Lower lobe of right lung (tissue), 2 donors: ENCODE results near the gene SYAP1. TPM values are rescaled to one million over a fixed set of nuclear protein-coding genes. Genes with fewer than 3 reads are reported as not detected.
"Not testable (repeated sequence)": the region's sequence is repeated elsewhere in the genome, so short reads cannot be mapped to it uniquely, and the experiment has no call there.

ENCODE experiments used
- ATAC-seq, 2 donors: fragments of 200-7000 bp; cut with Tn5 transposase; one replicate each; pipeline ENCODE4 v1.9.1; 2020 to 2022; ENCODE audit warnings: mild to moderate bottlenecking in 2 of 2, moderate library complexity in 2 of 2
- DNase-seq: peaks from one replicate; pipeline ENCODE4 v3.0.0-alpha.2; 2020
- H3K27ac ChIP-seq: fragments of 200-600 bp; one replicate; pipeline ENCODE4 v1.8.0; 2022
- H3K27me3 ChIP-seq: fragments of 200-600 bp; one replicate; pipeline ENCODE4 v1.8.0; 2022; ENCODE audit warnings: low read depth
- H3K36me3 ChIP-seq: fragments of 200-600 bp; one replicate; pipeline ENCODE4 v1.8.0; 2022; ENCODE audit warnings: mild to moderate bottlenecking
- H3K4me1 ChIP-seq: fragments of 200-600 bp; one replicate; pipeline ENCODE4 v1.8.0; 2022
- H3K4me3 ChIP-seq: fragments of 200-600 bp; one replicate; pipeline ENCODE4 v1.8.0; 2022; ENCODE audit warnings: mild to moderate bottlenecking
- H3K9me3 ChIP-seq: fragments of 200-600 bp; one replicate; pipeline ENCODE4 v1.8.0; 2022
- CTCF ChIP-seq: fragments of 200-600 bp; IDR thresholded peaks from one replicate; pipeline ENCODE4 v1.8.0; 2022; ENCODE audit warnings: antibody characterized with exemption, mild to moderate bottlenecking
- intact Hi-C: fragments of 100-400 bp; cut with DNase I; formaldehyde crosslinking; loops from one replicate; pipeline ENCODE4 v1.11.0; 2022
- total RNA-seq: library from RNA; stranded (reverse); fragmentation: NEBNext Ultra II Directional; extraction: Animal tissue kit (Norgen Biotek cat#: 25700); gene quantifications from one replicate; pipeline ENCODE4 v1.2.1, GENCODE V29; 2021
- donor health status: DM: no; HTN: yes; CAD: no; lungs with severe emphysema.

The SYAP1 gene
- total RNA-seq, 1 donor from 2014 or later: 21.8 TPM

- no peak overlapping the region for H3K27ac ChIP-seq
- no peak for DNase-seq
- H3K4me1 ChIP-seq: no peaks in the 10 kb centered on the region
- no peaks in the 10 kb centered on the region for H3K27me3 ChIP-seq
- H3K9me3 ChIP-seq: no peaks in the 10 kb centered on the region
- no peak for ATAC-seq
- TF ChIP-seq CTCF: no peak
- H3K4me3 ChIP-seq: no peak overlapping the region
- intact Hi-C loops: no loop called here
- no peaks in the 10 kb centered on the region for H3K36me3 ChIP-seq
These were observed 4.9 kb upstream of the SYAP1 start for GRCh38 chrX:16714504-16714903.

GRCh38 chrX:16715638-16716037, 3.8 kb upstream of the SYAP1 start:
- H3K9me3 ChIP-seq, H3K27me3 ChIP-seq, H3K4me3 ChIP-seq, ATAC-seq, DNase-seq, H3K4me1 ChIP-seq, H3K27ac ChIP-seq, H3K36me3 ChIP-seq, intact Hi-C loops: not testable (repeated sequence)

- intact Hi-C loops, DNase-seq, H3K36me3 ChIP-seq, H3K27ac ChIP-seq, H3K27me3 ChIP-seq, H3K9me3 ChIP-seq, H3K4me1 ChIP-seq, H3K4me3 ChIP-seq, ATAC-seq: not testable (repeated sequence)
These were observed 3.0 kb upstream of the SYAP1 start for GRCh38 chrX:16716451-16716850.

GRCh38 chrX:16718824-16719333, 533 bp upstream of the SYAP1 start:
- Histone ChIP-seq H3K27me3 (no peaks in the 10 kb centered on the region), H3K9me3 (no peaks in the 10 kb centered on the region), H3K27ac (peak overlapping the region; percentile 94), H3K4me3 (peak overlapping the region; percentile 61), H3K36me3 (no peaks in the 10 kb centered on the region), H3K4me1 (peaks cover 10% of the 10 kb centered on the region)
- no peak for TF ChIP-seq CTCF
- DNase-seq (no peak), ATAC-seq (no peak)
- intact Hi-C loops: no loop called here

GRCh38 chrX:16722481-16722880, 3.1 kb downstream of the SYAP1 start:
- H3K36me3 ChIP-seq: no peaks in the 10 kb centered on the region
- intact Hi-C loops: no loop called here
- DNase-seq: no peak
- ATAC-seq: no peak
- H3K4me1 ChIP-seq: peaks cover 10% of the 10 kb centered on the region
- no peak overlapping the region for H3K27ac ChIP-seq
- H3K4me3 ChIP-seq: no peak overlapping the region
- TF ChIP-seq CTCF: no peak
- H3K27me3 ChIP-seq: no peaks in the 10 kb centered on the region
- H3K9me3 ChIP-seq: no peaks in the 10 kb centered on the region

GRCh38 chrX:16725072-16725471, 5.7 kb downstream of the SYAP1 start:
- Histone ChIP-seq H3K27ac (no peak overlapping the region), H3K9me3 (no peaks in the 10 kb centered on the region), H3K4me3 (no peak overlapping the region), H3K27me3 (no peaks in the 10 kb centered on the region), H3K36me3 (no peaks in the 10 kb centered on the region), H3K4me1 (peaks cover 10% of the 10 kb centered on the region)
- intact Hi-C loops: no loop called here
- DNase-seq (no peak), ATAC-seq (no peak)
- TF ChIP-seq CTCF: no peak

- H3K4me1 ChIP-seq, ATAC-seq, DNase-seq, H3K36me3 ChIP-seq, H3K4me3 ChIP-seq, H3K27ac ChIP-seq, intact Hi-C loops, H3K27me3 ChIP-seq, H3K9me3 ChIP-seq: not testable (repeated sequence)
These were observed 7.1 kb downstream of the SYAP1 start for GRCh38 chrX:16726347-16726988.
